Liver (tissue), 9 donors: ENCODE measurements around the gene FKBP5. TPM values are rescaled to one million over a fixed set of nuclear protein-coding genes. Genes with fewer than 3 reads are reported as not detected.
A peak's percentile ranks its signal among the peaks of the same experiment; 100 is the strongest.

Experiments used
- DNase-seq: peaks from one replicate; pipeline ENCODE4 v3.0.0-alpha.2; 2017; ENCODE audit warnings: low spot score
- H3K27ac ChIP-seq, 2 donors: one replicate each; pipeline ENCODE4 v1.7.0; 2013; ENCODE audit warnings: inconsistent platforms in 2 of 2, low read length in 2 of 2, control low read depth in 1 of 2, low read depth in 1 of 2, mild to moderate bottlenecking in 1 of 2
- H3K27me3 ChIP-seq, 4 donors: one replicate each; pipeline versions ENCODE4 v1.6.1 to v1.7.0; 2013; ENCODE audit warnings: low read length in 3 of 4, inconsistent platforms in 1 of 4, mild to moderate bottlenecking in 1 of 4, moderate library complexity in 1 of 4; ENCODE audit not compliant: control insufficient read depth in 4 of 4, insufficient read depth in 4 of 4
- H3K36me3 ChIP-seq, 4 donors: one replicate each; pipeline versions ENCODE4 v1.6.1 to v1.7.0; 2013; ENCODE audit warnings: low read length in 3 of 4, mild to moderate bottlenecking in 3 of 4, low read depth in 1 of 4, moderate library complexity in 1 of 4; ENCODE audit not compliant: control insufficient read depth in 4 of 4, insufficient read depth in 3 of 4
- H3K4me1 ChIP-seq, 4 donors: one replicate each; pipeline versions ENCODE4 v1.6.1 to v1.7.0; 2013; ENCODE audit warnings: low read length in 3 of 4, mild to moderate bottlenecking in 3 of 4, moderate library complexity in 1 of 4; ENCODE audit not compliant: control insufficient read depth in 4 of 4, insufficient read depth in 4 of 4
- H3K4me3 ChIP-seq, 3 donors: one replicate each; pipeline versions ENCODE4 v1.6.1 to v1.7.0; 2013; ENCODE audit warnings: low read length in 3 of 3, control low read depth in 1 of 3, low read depth in 1 of 3, mild to moderate bottlenecking in 1 of 3
- H3K9ac ChIP-seq, 2 donors: one replicate each; pipeline ENCODE4 v1.7.0; 2013; ENCODE audit warnings: low read length in 2 of 2, mild to moderate bottlenecking in 2 of 2, moderate library complexity in 2 of 2, control low read depth in 1 of 2, low read depth in 1 of 2
- H3K9me3 ChIP-seq, 4 donors: one replicate each; pipeline versions ENCODE4 v1.6.1 to v1.7.0; 2013; ENCODE audit warnings: low read length in 3 of 4; ENCODE audit not compliant: control insufficient read depth in 4 of 4
- ATF3 ChIP-seq: IDR thresholded peaks from 2 replicates; pipeline ENCODE4 v1.6.1; 2016; ENCODE audit warnings: antibody characterized with exemption
- EGR1 ChIP-seq, 2 donors: IDR thresholded peaks; 2 replicates each; pipeline ENCODE4 v1.6.1; 2016 to 2018; ENCODE audit warnings: antibody characterized with exemption in 2 of 2, low read depth in 2 of 2
- FOXA1 ChIP-seq: IDR thresholded peaks from 2 replicates; pipeline ENCODE4 v1.6.1; 2016; ENCODE audit warnings: antibody characterized with exemption
- FOXA2 ChIP-seq: IDR thresholded peaks from 2 replicates; pipeline ENCODE4 v1.6.1; 2016; ENCODE audit warnings: antibody characterized with exemption
- GABPA ChIP-seq, 2 donors: IDR thresholded peaks in 1 of 2; conservative IDR thresholded peaks in 1 of 2; 2 replicates each; pipeline ENCODE4 v1.6.1; 2016; ENCODE audit warnings: antibody characterized with exemption in 2 of 2, mild to moderate bottlenecking in 1 of 2, moderate library complexity in 1 of 2
- HNF4G ChIP-seq: IDR thresholded peaks from 2 replicates; pipeline ENCODE4 v1.6.1; 2016; ENCODE audit warnings: antibody characterized with exemption
- MAX ChIP-seq: IDR thresholded peaks from 2 replicates; pipeline ENCODE4 v1.6.1; 2016; ENCODE audit warnings: antibody characterized with exemption
- RAD21 ChIP-seq, 2 donors: IDR thresholded peaks; 2 replicates each; pipeline ENCODE4 v1.6.1; 2016; ENCODE audit warnings: antibody characterized with exemption in 2 of 2, mild to moderate bottlenecking in 2 of 2
- SP1 ChIP-seq: IDR thresholded peaks from 2 replicates; pipeline ENCODE4 v1.6.1; 2018; ENCODE audit warnings: antibody characterized with exemption, mild to moderate bottlenecking
- TAF1 ChIP-seq: conservative IDR thresholded peaks from 2 replicates; pipeline ENCODE4 v1.6.1; 2016; ENCODE audit warnings: antibody characterized with exemption, mild to moderate bottlenecking
- YY1 ChIP-seq: IDR thresholded peaks from 2 replicates; pipeline ENCODE4 v1.6.1; 2016; ENCODE audit warnings: antibody characterized with exemption, mild to moderate bottlenecking
- WGBS: extraction: QIAGEN DNeasy Blood & Tissue Kit; methylation state at CpG from one replicate; pipeline ENCODE4 v1.1.7; 2013; 5-methylcytosine and 5-hydroxymethylcytosine counted together
- polyA plus RNA-seq, 2 donors: library from polyadenylated mRNA; stranded (reverse) in 1 of 2; unstranded in 1 of 2; fragments of 200-250 nt in 1 of 2; fragments of >200 nt in 1 of 2; fragmentation: Nextera tagmentation in 1 of 2; extraction: Ambion mirVana in 1 of 2; gene quantifications; one replicate each; pipeline versions ENCODE4 v1.2.1 to v1.2.3, GENCODE V29; 2013 to 2015
- total RNA-seq, 2 donors: library from RNA; depleted of rRNA; stranded (reverse); fragments of >200 nt; gene quantifications; one replicate each; pipeline ENCODE4 v1.2.3, GENCODE V29; 2014
- donor health status: healthy.
- donor health status: healthy.
- donor health status: healthy.
- donor health status: healthy.
- donor health status: healthy.

Gene FKBP5
- total and polyA plus RNA-seq, 4 donors: 10.3 to 132 (median 63.7) TPM

- Histone ChIP-seq H3K9ac (no peak overlapping the region), H3K4me1 (peaks cover 14 to 26% (median 19%) of the 10 kb centered on the region in 4 donors), H3K27ac (peak overlapping the region in 1 of 2 donors; percentile 51), H3K4me3 (no peak overlapping the region), H3K9me3 (no peaks in the 10 kb centered on the region), H3K27me3 (no peaks in the 10 kb centered on the region), H3K36me3 (no peaks in the 10 kb centered on the region)
- WGBS: 81% methylated on average over 2 of the region's 2 CpGs
- TF ChIP-seq RAD21 (IDR thresholded peaks at IDR 0.05) (no peak), HNF4G (no peak)
- no peak for DNase-seq
Observed at GRCh38 chr6:35718911-35719381, 30.2 kb upstream of the FKBP5 start.

GRCh38 chr6:35718375-35718736 lies 29.6 kb upstream of the FKBP5 start:
- TF ChIP-seq RAD21 (IDR thresholded peaks at IDR 0.05): no peak
- TF ChIP-seq FOXA2: no peak
- TF ChIP-seq GABPA (IDR thresholded peaks at IDR 0.05 in 1 of 2, conservative IDR thresholded peaks at IDR 0.05 in 1 of 2): no peak
- no peak for TF ChIP-seq ATF3
- TF ChIP-seq SP1: no peak
- TF ChIP-seq YY1: no peak
- Histone ChIP-seq H3K36me3 (peaks cover 0 to 3% (median 0%) of the 10 kb centered on the region in 4 donors), H3K27me3 (no peaks in the 10 kb centered on the region), H3K9me3 (no peaks in the 10 kb centered on the region), H3K4me1 (peaks cover 10 to 20% (median 13%) of the 10 kb centered on the region in 4 donors), H3K9ac (no peak overlapping the region), H3K27ac (peak overlapping the region in 1 of 2 donors; percentile 51), H3K4me3 (no peak overlapping the region)
- no peak for DNase-seq
- 87% methylated on average over 4 of the region's 4 CpGs for WGBS

- no peaks in the 10 kb centered on the region for H3K9me3 ChIP-seq
- H3K9ac ChIP-seq: no peak overlapping the region
- no peak overlapping the region for H3K27ac ChIP-seq
- H3K27me3 ChIP-seq: no peaks in the 10 kb centered on the region
- TF ChIP-seq FOXA1: no peak
- no peak for TF ChIP-seq HNF4G
- TF ChIP-seq TAF1: no peak
- no peak for TF ChIP-seq EGR1 (IDR thresholded peaks at IDR 0.05; ENCODE audit: low read depth in 2 of 2)
- no peak for TF ChIP-seq SP1
- TF ChIP-seq MAX: no peak
- peaks cover 0 to 4% (median 0%) of the 10 kb centered on the region in 4 donors for H3K36me3 ChIP-seq
- peaks cover 7 to 18% (median 11%) of the 10 kb centered on the region in 4 donors for H3K4me1 ChIP-seq
- no peak overlapping the region for H3K4me3 ChIP-seq
- no peak for DNase-seq
- WGBS: 86% methylated on average over 19 of the region's 19 CpGs
Observed at GRCh38 chr6:35717449-35718374, 29.0 kb upstream of the FKBP5 start.

GRCh38 chr6:35716798-35717197 lies 28.1 kb upstream of the FKBP5 start:
- DNase-seq: no peak

More at GRCh38 chr6:35716798-35717197, 28.1 kb upstream of the FKBP5 start:
- TF ChIP-seq GABPA (IDR thresholded peaks at IDR 0.05 in 1 of 2, conservative IDR thresholded peaks at IDR 0.05 in 1 of 2): no peak
- no peak for TF ChIP-seq ATF3
- Histone ChIP-seq H3K4me3 (no peak overlapping the region), H3K4me1 (peaks cover 0 to 8% (median 2%) of the 10 kb centered on the region in 4 donors), H3K27me3 (no peaks in the 10 kb centered on the region), H3K36me3 (peaks cover 0 to 4% (median 0%) of the 10 kb centered on the region in 4 donors), H3K27ac (no peak overlapping the region), H3K9me3 (no peaks in the 10 kb centered on the region), H3K9ac (no peak overlapping the region)
- WGBS: 83% methylated on average over 2 of the region's 2 CpGs
